SKM-1 (cell line): ENCODE measurements around the gene OR13C8.
"Not testable (repeated sequence)": the region's sequence is repeated elsewhere in the genome, so short reads cannot be mapped to it uniquely, and the experiment has no call there.

Experiments
- DNase-seq: peaks from one replicate; lab custom pipeline; 2025; ENCODE audit not compliant: unreplicated experiment; lab: John Stamatoyannopoulos, UW

Gene OR13C8, protein sequence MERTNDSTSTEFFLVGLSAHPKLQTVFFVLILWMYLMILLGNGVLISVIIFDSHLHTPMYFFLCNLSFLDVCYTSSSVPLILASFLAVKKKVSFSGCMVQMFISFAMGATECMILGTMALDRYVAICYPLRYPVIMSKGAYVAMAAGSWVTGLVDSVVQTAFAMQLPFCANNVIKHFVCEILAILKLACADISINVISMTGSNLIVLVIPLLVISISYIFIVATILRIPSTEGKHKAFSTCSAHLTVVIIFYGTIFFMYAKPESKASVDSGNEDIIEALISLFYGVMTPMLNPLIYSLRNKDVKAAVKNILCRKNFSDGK

DNA sequence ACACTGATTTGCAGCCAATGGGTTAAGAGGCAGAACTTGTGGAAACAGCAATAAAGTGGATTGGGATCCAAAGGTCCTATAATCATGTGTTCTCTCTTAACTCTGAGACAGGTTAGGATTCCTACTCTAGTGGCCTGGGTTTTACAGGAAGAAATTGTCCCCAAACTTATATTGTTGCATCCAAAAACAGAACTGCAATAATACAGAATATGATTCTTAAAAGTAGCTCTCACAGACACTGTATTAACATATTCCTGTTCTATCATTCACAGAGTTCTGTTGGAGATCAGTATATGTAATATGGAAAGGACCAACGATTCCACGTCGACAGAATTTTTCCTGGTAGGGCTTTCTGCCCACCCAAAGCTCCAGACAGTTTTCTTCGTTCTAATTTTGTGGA lies at the start of gene OR13C8:
Gene OR13C8 (plus strand): TSS at position 301 of the 400 bp plus-strand sequence. CDS start 0 bp downstream, at position 301.
- DNase-seq, result no peak

DNA sequence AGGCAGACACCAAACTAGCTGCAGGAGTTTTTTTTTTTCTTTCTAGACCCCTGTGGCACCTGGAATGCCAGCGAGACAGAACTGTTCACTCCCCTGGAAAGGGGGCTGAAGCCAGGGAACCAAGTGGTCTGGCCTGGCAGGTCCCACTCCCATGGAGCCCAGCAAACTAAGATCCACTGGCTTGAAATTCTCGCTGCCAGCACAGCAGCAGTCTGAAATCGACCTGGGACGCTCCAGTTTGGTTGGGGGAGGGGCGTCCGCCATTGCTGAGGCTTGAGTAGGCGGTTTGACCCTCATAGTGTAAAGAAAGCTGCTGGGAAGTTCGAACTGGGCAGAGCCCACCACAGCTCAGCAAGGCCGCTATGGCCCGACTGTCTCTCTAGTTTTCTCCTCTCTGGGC lies 48.7 kb upstream of the OR13C8 start:
- DNase-seq, result not testable (repeated sequence)

DNA sequence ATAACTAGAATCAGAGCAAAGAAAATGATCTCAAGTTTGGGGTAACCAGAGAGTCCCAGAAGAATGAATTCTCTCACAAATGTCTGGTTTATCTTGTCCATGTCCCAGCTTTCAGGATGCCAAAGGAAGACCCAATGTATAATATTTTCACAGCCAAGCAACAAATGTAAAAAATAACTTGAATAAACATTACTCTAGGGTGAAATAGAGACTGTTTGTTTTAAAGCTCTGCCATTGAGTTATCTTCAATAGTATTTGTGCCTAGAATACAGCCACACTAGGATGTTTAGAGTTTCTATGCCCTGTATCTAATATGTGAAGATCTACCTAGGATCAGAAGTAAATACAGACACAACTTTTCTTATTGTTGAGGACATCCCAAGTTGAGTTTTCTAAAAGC lies 41.9 kb upstream of the OR13C8 start, which contains the start of gene OR13C4:
Gene OR13C4 (minus strand): TSS at position 101 of the 400 bp plus-strand sequence. CDS start 0 bp downstream, at position 101.
- DNase-seq, result no peak

DNA sequence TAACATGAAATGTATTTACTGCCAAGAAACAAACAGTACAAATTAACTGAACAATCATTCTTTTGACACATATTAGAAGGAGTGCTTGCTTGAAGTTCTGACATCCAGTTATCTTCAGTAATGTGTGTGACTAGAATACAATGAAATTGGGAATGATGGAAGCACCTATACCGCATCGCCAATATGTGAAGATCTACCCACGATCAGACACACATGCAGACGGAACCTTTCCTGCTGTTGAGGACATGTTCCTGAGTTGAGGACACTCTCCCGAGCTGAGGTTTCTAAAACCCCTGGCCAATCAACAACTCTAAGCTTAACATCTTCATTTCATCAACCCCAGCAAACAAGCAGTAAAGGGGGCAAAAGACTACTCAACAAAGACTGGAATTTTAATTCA lies 32.2 kb upstream of the OR13C8 start, which contains the start of gene OR13C3:
Gene OR13C3 (minus strand): TSS at position 101 of the 400 bp plus-strand sequence. CDS start 133 bp downstream, outside the sequence.
- DNase-seq, result no peak

DNA sequence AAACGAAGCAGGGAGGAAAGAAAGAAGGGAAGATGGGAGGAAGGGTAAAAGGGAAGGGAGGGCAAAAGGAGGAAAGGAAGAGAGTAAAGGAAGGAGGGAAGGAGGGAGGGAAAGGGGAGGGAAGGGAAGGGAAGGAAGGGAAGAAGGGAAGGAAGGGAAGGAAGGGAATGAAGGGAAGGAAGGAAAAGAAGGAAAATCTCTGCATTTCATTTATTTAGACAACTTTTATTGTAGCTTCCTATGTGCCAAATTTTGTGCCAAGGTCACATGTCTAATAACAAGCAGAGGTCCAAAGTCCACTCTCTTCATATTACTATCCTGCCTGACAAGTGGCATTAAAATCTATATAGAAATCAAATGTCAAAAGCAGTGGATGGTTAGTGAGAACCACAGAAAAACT lies 29.7 kb upstream of the OR13C8 start:
- DNase-seq, result no peak

DNA sequence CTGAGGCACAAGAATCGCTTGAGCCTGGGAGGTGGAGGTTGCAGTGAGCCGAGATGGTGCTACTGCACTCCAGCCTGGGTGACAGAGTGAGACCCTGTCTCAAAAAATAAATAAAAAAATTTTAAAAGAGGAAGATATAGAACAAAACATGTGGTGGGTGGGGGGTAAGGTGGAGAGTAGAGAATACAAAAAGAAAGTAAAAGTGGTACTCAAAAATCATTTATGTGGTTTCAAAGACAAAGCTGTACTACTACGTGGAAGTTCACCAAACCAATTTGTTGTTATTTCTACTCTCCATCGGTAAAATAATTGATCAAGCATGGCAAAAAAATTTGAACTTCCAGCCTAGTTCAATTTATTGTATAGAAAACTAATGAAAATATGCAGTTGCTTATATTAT lies 24.3 kb upstream of the OR13C8 start:
- DNase-seq, result no peak

DNA sequence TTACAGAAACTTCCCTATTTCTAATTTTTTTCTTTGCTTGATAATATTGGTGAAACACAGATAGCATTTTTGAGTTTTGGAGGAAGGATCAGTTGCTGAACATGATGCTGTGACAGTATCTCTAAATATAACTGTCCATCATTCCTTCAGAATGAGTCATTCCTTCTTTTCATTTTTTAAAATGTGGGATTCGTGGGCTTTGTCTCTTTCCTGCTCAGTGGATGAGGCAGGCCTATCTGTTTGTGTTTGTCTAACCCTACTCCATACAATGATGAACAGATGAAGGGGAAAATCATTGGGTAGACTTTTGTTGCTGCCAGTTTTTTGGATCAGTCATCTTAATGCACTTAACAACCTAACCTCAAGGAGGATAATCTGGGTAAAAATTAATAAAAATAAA lies 15.7 kb upstream of the OR13C8 start:
- no peak for DNase-seq

DNA sequence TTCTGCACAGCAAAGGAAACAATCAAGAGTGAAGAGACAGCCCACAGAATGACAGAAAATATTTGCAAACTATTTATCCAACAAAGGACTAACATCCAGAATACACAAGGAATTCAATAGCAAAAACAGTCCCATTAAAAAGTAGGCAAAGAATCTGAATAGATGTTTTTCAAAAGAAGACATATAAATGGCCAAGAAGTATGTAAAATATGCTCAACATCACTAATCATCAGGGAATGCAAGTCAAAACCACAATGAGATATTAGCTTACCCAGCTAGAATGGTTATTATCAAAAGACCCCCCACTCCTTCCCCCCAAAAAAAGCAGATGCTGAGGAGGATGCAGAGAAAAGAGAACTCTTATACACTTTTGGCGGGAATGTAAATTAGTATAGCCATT lies 13.4 kb upstream of the OR13C8 start:
- no peak for DNase-seq

DNA sequence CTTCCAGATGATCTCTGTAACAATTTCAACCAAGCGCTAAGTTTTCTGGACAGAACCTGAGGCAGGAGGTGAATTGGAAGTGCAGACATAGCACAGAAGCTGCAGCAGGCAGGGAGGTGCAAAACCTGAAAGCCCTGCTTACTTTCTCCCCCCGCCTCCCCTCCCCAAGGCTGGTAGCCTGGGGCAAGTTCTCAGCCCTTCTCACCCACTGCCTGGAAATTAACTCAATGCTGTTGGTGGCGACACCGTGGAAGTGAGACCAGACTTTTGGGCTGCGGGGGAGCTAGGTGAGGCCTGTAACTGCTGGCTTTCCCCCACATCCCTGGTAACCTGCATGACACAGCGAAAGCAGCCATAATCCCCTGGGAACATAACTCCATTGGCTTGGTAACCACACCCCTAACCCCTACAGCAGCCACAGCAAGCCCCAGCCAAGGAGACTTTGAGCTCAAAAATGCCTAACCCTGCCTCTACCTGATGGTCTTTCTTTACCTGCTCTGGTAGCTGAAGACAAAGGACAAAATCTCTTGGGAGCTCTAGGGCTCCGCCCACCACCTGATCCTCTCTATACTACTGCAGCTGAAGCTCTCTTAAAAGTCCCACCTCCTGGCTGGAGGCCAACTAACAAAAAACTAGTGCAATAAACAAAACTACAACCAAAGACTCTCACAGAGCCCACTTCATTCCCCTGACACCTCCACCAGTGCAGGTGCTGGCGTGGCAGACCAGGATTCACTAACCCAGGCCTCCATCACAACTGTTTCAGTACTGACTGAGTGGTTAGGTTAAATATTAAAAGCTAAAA lies 11.9 kb upstream of the OR13C8 start:
- no peak for DNase-seq

DNA sequence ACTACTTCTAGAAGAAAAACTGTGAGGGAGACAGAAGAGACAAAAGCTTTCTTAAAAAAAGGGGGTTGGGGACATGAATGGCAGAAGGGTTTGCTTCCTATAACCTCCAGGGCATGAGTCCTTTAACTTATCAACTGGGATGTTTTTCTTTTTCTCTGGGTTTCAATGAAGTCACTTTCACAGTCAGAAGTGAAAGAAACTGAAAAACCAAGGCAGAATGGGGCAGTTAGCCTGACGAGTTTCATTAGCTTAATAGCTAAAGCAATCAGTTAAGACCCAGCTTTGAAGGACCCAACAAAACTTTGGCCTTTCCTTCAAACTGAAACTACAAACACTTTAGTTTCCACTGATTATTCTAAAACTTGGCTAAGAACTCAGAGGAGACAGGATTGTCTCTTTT lies 4.6 kb upstream of the OR13C8 start:
- no peak for DNase-seq

DNA sequence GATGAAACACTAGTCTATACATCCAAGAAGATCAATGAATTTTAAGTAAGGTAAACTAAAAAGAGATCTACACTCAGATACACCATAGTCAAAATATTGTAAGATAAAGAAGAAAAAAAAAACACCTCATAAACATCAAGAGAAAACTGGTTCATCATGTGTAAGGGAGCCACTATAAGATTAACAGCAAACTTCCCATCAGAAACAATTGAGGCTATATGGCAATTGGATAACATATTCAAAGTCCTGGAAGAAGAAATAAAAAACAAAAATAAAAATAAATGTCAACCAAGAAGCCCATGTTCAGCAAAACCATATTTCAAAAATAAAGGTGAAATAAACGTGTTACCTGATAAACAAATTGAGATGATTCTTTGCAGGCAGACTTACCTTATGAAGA lies 3.6 kb downstream of the OR13C8 start:
- DNase-seq, result no peak

DNA sequence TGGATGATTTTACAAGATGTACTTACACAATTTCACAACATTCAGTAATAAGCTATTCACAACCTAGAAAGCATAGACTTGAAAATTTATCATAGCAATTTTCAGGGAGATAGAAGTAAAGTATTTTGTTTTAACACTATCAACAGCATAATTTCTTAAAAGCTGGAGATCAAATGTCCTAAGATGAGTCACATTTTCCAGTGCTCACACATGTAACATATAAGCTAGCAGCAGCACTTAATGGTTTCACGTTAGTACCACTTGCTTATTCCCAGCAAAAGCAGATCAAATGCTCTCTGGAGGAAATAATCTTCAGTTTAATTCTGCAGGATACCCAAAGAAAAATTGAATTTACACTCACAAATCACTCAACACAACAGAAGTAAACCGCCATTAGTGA lies 6.5 kb downstream of the OR13C8 start:
- DNase-seq, result no peak

DNA sequence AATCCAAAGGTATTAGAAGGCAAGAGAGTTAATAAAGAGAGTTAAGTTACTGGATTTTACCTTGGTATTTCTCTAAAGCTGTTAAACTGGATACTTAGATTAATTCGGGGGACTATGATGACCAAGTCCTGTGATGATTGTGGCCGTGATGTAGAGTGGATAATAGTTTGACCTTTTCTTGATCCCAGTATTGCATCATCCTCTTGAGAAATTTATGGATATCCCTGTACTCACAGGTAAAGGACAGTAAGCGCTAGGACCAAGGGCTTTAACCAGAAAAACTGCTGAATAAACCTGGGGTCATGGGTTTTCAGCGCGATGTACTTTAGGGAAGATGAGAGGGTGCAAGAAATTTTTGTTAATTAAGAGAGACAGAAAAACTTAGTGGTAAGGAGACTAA lies 8.3 kb downstream of the OR13C8 start:
- DNase-seq, result no peak

DNA sequence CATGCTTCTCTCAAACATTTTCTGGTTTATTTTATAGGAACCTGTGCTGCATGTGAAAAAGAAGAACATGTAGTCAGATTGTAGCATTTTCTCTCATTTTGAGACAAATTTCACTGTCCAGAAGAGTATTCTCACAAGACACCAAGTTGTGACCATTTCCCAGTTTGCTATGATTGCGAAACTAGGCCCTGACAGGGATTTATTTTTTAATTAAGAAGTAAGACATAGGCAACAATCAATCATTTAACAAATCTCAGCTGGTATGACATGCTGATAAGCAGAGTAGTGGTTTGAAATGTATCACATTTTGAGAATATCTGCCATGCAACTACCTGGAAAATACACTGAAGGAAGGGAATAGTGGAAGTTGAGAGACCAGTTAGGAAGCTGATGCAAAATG lies 11.6 kb downstream of the OR13C8 start:
- no peak for DNase-seq

DNA sequence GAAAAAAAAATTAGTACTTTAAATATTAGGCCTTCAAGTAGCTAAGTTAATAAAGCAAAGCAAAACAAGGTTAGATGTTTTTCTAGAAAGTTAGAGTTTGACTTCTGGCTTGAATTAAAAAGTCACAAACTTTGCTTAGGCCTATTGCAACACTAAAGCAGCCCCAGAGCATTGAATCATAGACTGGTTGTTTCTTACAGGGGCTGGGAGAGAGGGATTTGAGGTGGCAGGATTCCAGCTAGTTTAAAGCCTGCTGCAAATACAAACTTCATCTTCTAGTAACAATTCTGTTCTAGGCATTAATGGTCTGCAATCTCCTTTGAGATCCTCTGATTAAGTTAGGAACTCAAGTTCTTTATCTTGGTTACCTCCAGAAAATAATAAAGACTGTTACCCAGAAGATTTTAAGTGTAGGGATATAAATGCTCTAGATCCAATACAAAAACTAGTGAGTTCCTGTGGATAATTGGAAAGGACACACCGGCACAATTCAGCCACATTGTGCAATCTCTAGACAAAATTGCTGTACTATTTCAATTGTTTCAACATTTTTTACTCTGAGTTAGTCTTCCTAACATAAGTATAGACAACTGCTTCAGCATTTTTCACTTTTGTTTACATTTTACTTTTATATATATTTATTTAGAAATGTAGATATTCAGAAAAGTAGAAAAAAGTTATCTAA lies 17.7 kb downstream of the OR13C8 start:
- DNase-seq, result no peak

DNA sequence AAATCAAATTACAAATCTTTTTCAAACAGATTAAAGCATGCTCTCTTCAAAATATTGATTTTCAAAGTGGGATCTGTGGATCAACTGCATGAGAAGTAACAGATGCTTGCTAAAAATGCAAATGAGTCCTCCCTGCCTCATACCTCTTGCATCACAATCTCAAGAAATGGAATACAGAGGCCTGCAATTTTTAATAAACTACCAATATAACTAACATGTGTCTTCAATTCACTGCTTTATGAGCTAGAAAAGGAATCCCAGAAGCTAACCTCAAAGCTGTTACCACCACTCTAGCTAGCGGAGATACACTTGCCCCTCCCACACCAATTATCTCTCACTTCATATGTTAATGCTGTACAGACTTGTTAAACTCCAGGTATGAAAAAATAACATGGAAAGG lies 20.7 kb downstream of the OR13C8 start:
- no peak for DNase-seq

DNA sequence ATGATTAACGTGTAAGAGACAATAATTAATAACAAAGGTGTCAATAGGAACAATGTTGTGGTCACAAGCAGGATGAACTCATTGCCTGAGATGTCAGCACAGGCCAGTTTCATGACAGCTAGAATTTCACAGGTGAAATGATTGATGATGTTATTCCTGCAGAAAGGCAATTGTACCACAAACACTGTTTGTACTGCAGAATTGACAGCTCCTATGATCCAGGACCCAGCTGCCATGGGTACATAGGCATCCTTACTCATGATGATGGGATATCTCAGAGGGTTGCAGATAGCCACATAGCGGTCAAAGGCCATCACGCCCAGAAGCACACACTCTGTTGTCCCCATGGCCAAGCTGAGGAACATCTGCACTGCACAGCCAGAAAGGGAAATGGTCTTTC lies 29.8 kb downstream of the OR13C8 start:
- not testable (repeated sequence) for DNase-seq

DNA sequence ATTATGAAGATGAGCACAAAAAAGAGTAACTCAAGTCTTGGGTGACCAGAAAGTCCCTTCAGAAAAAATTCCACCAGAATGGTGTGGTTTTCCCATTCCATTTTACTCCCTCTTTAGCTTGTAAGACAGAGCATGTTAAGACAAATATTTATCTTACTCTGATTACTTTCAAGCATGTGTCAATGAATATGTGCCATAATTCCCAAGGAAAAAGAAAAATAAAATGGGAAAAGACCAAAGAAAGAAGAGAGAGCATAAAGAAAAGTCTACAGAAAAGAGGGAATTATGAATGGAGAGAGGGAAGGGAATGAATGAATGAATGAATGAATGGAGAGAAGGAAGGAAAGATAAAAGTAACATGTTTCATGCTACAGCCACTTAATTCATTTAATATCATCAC lies 30.3 kb downstream of the OR13C8 start, which contains the start of gene OR13C5:
Gene OR13C5 (minus strand): TSS at position 101 of the 400 bp plus-strand sequence. CDS start 0 bp downstream, at position 101.
- not testable (repeated sequence) for DNase-seq

DNA sequence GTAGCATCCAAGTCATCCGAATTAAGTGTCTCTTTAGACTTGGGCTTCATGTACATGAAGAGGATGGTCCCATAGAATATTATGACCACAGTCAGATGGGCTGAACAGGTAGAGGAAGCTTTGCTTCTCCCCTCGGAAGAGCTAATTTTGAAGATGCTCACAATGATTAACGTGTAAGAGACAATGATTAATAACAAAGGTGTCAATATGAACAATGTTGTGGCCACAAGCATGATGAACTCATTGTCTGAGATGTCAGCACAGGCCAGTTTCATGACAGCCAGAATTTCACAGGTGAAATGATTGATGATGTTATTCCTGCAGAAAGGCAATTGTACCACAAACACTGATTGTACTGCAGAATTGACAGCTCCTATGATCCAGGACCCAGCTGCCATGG lies 35.8 kb downstream of the OR13C8 start:
- DNase-seq, result no peak

DNA sequence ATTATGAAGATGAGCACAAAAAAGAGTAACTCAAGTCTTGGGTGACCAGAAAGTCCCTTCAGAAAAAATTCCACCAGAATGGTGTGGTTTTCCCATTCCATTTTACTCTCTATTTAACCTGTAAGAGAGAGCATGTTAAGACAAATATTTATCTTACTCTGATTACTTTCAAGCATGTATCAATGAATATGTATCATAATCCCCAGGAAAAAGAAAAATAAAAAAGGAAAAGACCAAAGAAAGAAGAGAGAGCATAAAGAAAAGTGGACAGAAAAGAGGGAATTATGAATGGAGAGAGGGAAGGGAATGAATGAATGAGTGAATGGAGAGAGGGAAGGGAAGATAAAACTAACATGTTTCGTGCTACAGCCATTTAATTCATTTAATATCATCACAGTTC lies 36.6 kb downstream of the OR13C8 start, which contains the start of gene OR13C2:
Gene OR13C2 (minus strand): TSS at position 101 of the 400 bp plus-strand sequence. CDS start 0 bp downstream, at position 101.
- not testable (repeated sequence) for DNase-seq

DNA sequence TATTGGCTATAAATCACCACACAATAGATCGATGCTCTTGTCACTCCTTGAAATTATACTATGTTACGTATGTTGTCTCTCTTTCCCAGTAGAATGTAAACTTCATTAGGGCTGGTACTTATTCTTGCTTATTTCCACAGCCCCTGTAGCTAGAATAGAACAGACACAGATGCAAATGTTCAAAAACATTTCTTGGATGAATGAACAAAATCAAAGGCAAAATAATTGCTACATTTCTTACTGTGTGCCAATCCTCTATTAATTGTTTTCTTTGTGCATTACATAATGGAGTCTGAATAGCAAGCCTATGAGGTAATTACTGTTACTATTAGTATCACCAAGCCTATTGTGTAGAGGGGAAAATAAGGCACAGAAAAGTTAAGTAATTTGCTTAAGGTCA lies 37.2 kb downstream of the OR13C8 start:
- no peak for DNase-seq
